ENCODE results near the gene PTGR2.
A peak's percentile ranks its signal among the peaks of the same experiment; 100 is the strongest.

Gene PTGR2

GRCh38 chr14:73887694-73888459 is 36.2 kb downstream of the PTGR2 start:
- 100% methylated on average over 1 of the region's 7 CpGs; no CpG with 5 or more reads in 1 of the 2 donors for WGBS, 2 donors (ENCODE audit: extremely low coverage in 2 of 2, insufficient read length in 2 of 2, insufficient replicate concordance in 1 of 2)
- Histone ChIP-seq H3K27ac (replicated peaks; ENCODE audit: low read length) (no peak overlapping the region), H2AFZ (ENCODE audit: low read length) (no peak overlapping the region), H2BK5ac (ENCODE audit: low read length) (no peak overlapping the region), H2AK5ac (ENCODE audit: low read depth, low read length) (no peak overlapping the region), H3K4me1 (ENCODE audit: control insufficient read depth in 2 of 2, insufficient read depth in 1 of 2, low read depth in 1 of 2, low read length in 2 of 2) (peaks cover 0 to 12% of the 10 kb centered on the region in 2 donors), H3K79me1 (ENCODE audit: low read depth, low read length) (no peaks in the 10 kb centered on the region), H3K27me3 (ENCODE audit: control insufficient read depth in 3 of 3, insufficient read depth in 3 of 3, low read depth in 1 of 3, low read length in 3 of 3) (no peaks in the 10 kb centered on the region), H3K14ac (ENCODE audit: low read length) (no peak overlapping the region), H4K91ac (ENCODE audit: low read depth, low read length, poor library complexity) (no peak overlapping the region), H3K4me2 (ENCODE audit: insufficient read depth, low read length, poor library complexity, severe bottlenecking) (peak overlapping the region; percentile 14), H3K4me3 (ENCODE audit: low read length in 2 of 2) (peak overlapping the region in 1 of 2 donors; percentile 69), H3K4ac (ENCODE audit: low read length) (no peak overlapping the region), H3K23ac (ENCODE audit: low read depth, low read length, poor library complexity) (no peak overlapping the region), H3K9ac (ENCODE audit: low read depth, low read length, poor library complexity) (no peak overlapping the region), H3K9me3 (replicated peaks in 1 of 2; ENCODE audit: control insufficient read depth in 2 of 2, insufficient read depth in 1 of 2, low read depth in 1 of 2, low read length in 2 of 2) (no peaks in the 10 kb centered on the region), H3K36me3 (replicated peaks in 1 of 2; ENCODE audit: control insufficient read depth in 2 of 2, insufficient read depth in 2 of 2, low read length in 2 of 2) (peaks cover 0 to 22% of the 10 kb centered on the region in 2 donors), H4K8ac (ENCODE audit: low read depth, low read length) (no peak overlapping the region), H2BK120ac (ENCODE audit: low read depth, low read length) (no peak overlapping the region), H3K18ac (ENCODE audit: low read length) (no peak overlapping the region), H2BK12ac (ENCODE audit: low read length) (no peak overlapping the region), H2BK15ac (ENCODE audit: low read length) (no peak overlapping the region)
- no peak for DNase-seq (ENCODE audit: low spot score)

- peaks cover 0 to 12% of the 10 kb centered on the region in 2 donors for H3K4me1 ChIP-seq (ENCODE audit: control insufficient read depth in 2 of 2, insufficient read depth in 1 of 2, low read depth in 1 of 2, low read length in 2 of 2)
- H2AFZ ChIP-seq (ENCODE audit: low read length), result no peak overlapping the region
- no peak overlapping the region for H2BK5ac ChIP-seq (ENCODE audit: low read length)
- H3K14ac ChIP-seq (ENCODE audit: low read length), result no peak overlapping the region
- no peak overlapping the region for H3K27ac ChIP-seq (replicated peaks; ENCODE audit: low read length)
- no peak overlapping the region for H2BK120ac ChIP-seq (ENCODE audit: low read depth, low read length)
- no peak overlapping the region for H3K4ac ChIP-seq (ENCODE audit: low read length)
- DNase-seq (ENCODE audit: low spot score), result no peak
- H3K79me1 ChIP-seq (ENCODE audit: low read depth, low read length), result no peaks in the 10 kb centered on the region
- H3K4me2 ChIP-seq (ENCODE audit: insufficient read depth, low read length, poor library complexity, severe bottlenecking), result no peak overlapping the region
- H3K27me3 ChIP-seq (ENCODE audit: control insufficient read depth in 3 of 3, insufficient read depth in 3 of 3, low read depth in 1 of 3, low read length in 3 of 3), result no peaks in the 10 kb centered on the region
- H2AK5ac ChIP-seq (ENCODE audit: low read depth, low read length), result no peak overlapping the region
- H3K18ac ChIP-seq (ENCODE audit: low read length), result no peak overlapping the region
- no peak overlapping the region for H4K91ac ChIP-seq (ENCODE audit: low read depth, low read length, poor library complexity)
- H3K9me3 ChIP-seq (replicated peaks in 1 of 2; ENCODE audit: control insufficient read depth in 2 of 2, insufficient read depth in 1 of 2, low read depth in 1 of 2, low read length in 2 of 2), result no peaks in the 10 kb centered on the region
- H3K23ac ChIP-seq (ENCODE audit: low read depth, low read length, poor library complexity), result no peak overlapping the region
- no peak overlapping the region for H2BK12ac ChIP-seq (ENCODE audit: low read length)
- no peak overlapping the region for H2BK15ac ChIP-seq (ENCODE audit: low read length)
- H3K9ac ChIP-seq (ENCODE audit: low read depth, low read length, poor library complexity), result no peak overlapping the region
- no peak overlapping the region for H4K8ac ChIP-seq (ENCODE audit: low read depth, low read length)
- peaks cover 2 to 28% of the 10 kb centered on the region in 2 donors for H3K36me3 ChIP-seq (replicated peaks in 1 of 2; ENCODE audit: control insufficient read depth in 2 of 2, insufficient read depth in 2 of 2, low read length in 2 of 2)
- H3K4me3 ChIP-seq (ENCODE audit: low read length in 2 of 2), result peak overlapping the region in 1 of 2 donors; percentile 69
- WGBS, 2 donors (ENCODE audit: extremely low coverage in 2 of 2, insufficient read length in 2 of 2, insufficient replicate concordance in 1 of 2), result no CpG with 5 or more reads among the region's 3 CpGs
These were observed 36.8 kb downstream of the PTGR2 start for GRCh38 chr14:73888460-73888725.

- Histone ChIP-seq H3K9me3 (replicated peaks in 1 of 2; ENCODE audit: control insufficient read depth in 2 of 2, insufficient read depth in 1 of 2, low read depth in 1 of 2, low read length in 2 of 2) (no peaks in the 10 kb centered on the region), H3K4ac (ENCODE audit: low read length) (no peak overlapping the region), H3K9ac (ENCODE audit: low read depth, low read length, poor library complexity) (no peak overlapping the region), H3K36me3 (replicated peaks in 1 of 2; ENCODE audit: control insufficient read depth in 2 of 2, insufficient read depth in 2 of 2, low read length in 2 of 2) (peaks cover 3 to 33% of the 10 kb centered on the region in 2 donors), H3K4me2 (ENCODE audit: insufficient read depth, low read length, poor library complexity, severe bottlenecking) (no peak overlapping the region), H3K27ac (replicated peaks; ENCODE audit: low read length) (no peak overlapping the region), H3K4me1 (ENCODE audit: control insufficient read depth in 2 of 2, insufficient read depth in 1 of 2, low read depth in 1 of 2, low read length in 2 of 2) (peaks cover 0 to 12% of the 10 kb centered on the region in 2 donors), H2BK15ac (ENCODE audit: low read length) (no peak overlapping the region), H2BK5ac (ENCODE audit: low read length) (no peak overlapping the region), H3K18ac (ENCODE audit: low read length) (no peak overlapping the region), H2AK5ac (ENCODE audit: low read depth, low read length) (no peak overlapping the region), H2BK120ac (ENCODE audit: low read depth, low read length) (no peak overlapping the region), H3K79me1 (ENCODE audit: low read depth, low read length) (no peaks in the 10 kb centered on the region), H3K23ac (ENCODE audit: low read depth, low read length, poor library complexity) (no peak overlapping the region), H2BK12ac (ENCODE audit: low read length) (no peak overlapping the region), H3K4me3 (ENCODE audit: low read length in 2 of 2) (no peak overlapping the region), H2AFZ (ENCODE audit: low read length) (no peak overlapping the region), H3K14ac (ENCODE audit: low read length) (no peak overlapping the region), H4K8ac (ENCODE audit: low read depth, low read length) (no peak overlapping the region), H4K91ac (ENCODE audit: low read depth, low read length, poor library complexity) (no peak overlapping the region), H3K27me3 (ENCODE audit: control insufficient read depth in 3 of 3, insufficient read depth in 3 of 3, low read depth in 1 of 3, low read length in 3 of 3) (no peaks in the 10 kb centered on the region)
- no CpG with 5 or more reads among the region's 2 CpGs for WGBS, 2 donors (ENCODE audit: extremely low coverage in 2 of 2, insufficient read length in 2 of 2, insufficient replicate concordance in 1 of 2)
- DNase-seq (ENCODE audit: low spot score), result no peak
These were observed 37.3 kb downstream of the PTGR2 start for GRCh38 chr14:73888971-73889370.

- H2BK15ac ChIP-seq (ENCODE audit: low read length), result no peak overlapping the region
- no peak overlapping the region for H2AFZ ChIP-seq (ENCODE audit: low read length)
- DNase-seq (ENCODE audit: low spot score), result no peak
- no peak overlapping the region for H3K9ac ChIP-seq (ENCODE audit: low read depth, low read length, poor library complexity)
- no peak overlapping the region for H2BK5ac ChIP-seq (ENCODE audit: low read length)
- no peak overlapping the region for H4K91ac ChIP-seq (ENCODE audit: low read depth, low read length, poor library complexity)
- peaks cover 4 to 37% of the 10 kb centered on the region in 2 donors for H3K36me3 ChIP-seq (replicated peaks in 1 of 2; ENCODE audit: control insufficient read depth in 2 of 2, insufficient read depth in 2 of 2, low read length in 2 of 2)
- no peak overlapping the region for H2BK12ac ChIP-seq (ENCODE audit: low read length)
- no peaks in the 10 kb centered on the region for H3K9me3 ChIP-seq (replicated peaks in 1 of 2; ENCODE audit: control insufficient read depth in 2 of 2, insufficient read depth in 1 of 2, low read depth in 1 of 2, low read length in 2 of 2)
- no peak overlapping the region for H3K23ac ChIP-seq (ENCODE audit: low read depth, low read length, poor library complexity)
- H3K4me3 ChIP-seq (ENCODE audit: low read length in 2 of 2), result no peak overlapping the region
- H3K18ac ChIP-seq (ENCODE audit: low read length), result no peak overlapping the region
- no peak overlapping the region for H2AK5ac ChIP-seq (ENCODE audit: low read depth, low read length)
- no peak overlapping the region for H2BK120ac ChIP-seq (ENCODE audit: low read depth, low read length)
- no peak overlapping the region for H4K8ac ChIP-seq (ENCODE audit: low read depth, low read length)
- no peaks in the 10 kb centered on the region for H3K27me3 ChIP-seq (ENCODE audit: control insufficient read depth in 3 of 3, insufficient read depth in 3 of 3, low read depth in 1 of 3, low read length in 3 of 3)
- no peak overlapping the region for H3K4me2 ChIP-seq (ENCODE audit: insufficient read depth, low read length, poor library complexity, severe bottlenecking)
- H3K4ac ChIP-seq (ENCODE audit: low read length), result no peak overlapping the region
- no peak overlapping the region for H3K27ac ChIP-seq (replicated peaks; ENCODE audit: low read length)
- H3K4me1 ChIP-seq (ENCODE audit: control insufficient read depth in 2 of 2, insufficient read depth in 1 of 2, low read depth in 1 of 2, low read length in 2 of 2), result peaks cover 0 to 12% of the 10 kb centered on the region in 2 donors
- no peaks in the 10 kb centered on the region for H3K79me1 ChIP-seq (ENCODE audit: low read depth, low read length)
- H3K14ac ChIP-seq (ENCODE audit: low read length), result no peak overlapping the region
- WGBS, 2 donors (ENCODE audit: extremely low coverage in 2 of 2, insufficient read length in 2 of 2, insufficient replicate concordance in 1 of 2), result no CpG with 5 or more reads among the region's 5 CpGs
These were observed 37.7 kb downstream of the PTGR2 start for GRCh38 chr14:73889376-73889775.

All from neuronal stem cell (in vitro differentiated cells).